RKO (cell line): ENCODE measurements around the gene OR52W1.
A peak's percentile ranks its signal among the peaks of the same experiment; 100 is the strongest.

Experiments used
- DNase-seq: peaks from one replicate; pipeline ENCODE4 v3.0.0-alpha.2; 2016; ENCODE audit warnings: low spot score

Gene OR52W1

GRCh38 chr11:6199174-6199810, at the start of gene OR52W1:
OR52W1 (plus strand) TSS chr11:6199224; CDS start chr11:6199224, 0 bp downstream.
- no peak for DNase-seq

- DNase-seq: no peak
These were observed 47.9 kb upstream of the OR52W1 start for GRCh38 chr11:6151117-6151516.

- DNase-seq: no peak
These were observed 46.9 kb upstream of the OR52W1 start for GRCh38 chr11:6152126-6152525.

GRCh38 chr11:6156628-6157359, 42.2 kb upstream of the OR52W1 start:
- DNase-seq: no peak

GRCh38 chr11:6170226-6170625, 28.8 kb upstream of the OR52W1 start, which contains the start of gene OR52B2:
OR52B2 (minus strand) TSS chr11:6170326; CDS start chr11:6170326, 0 bp downstream.
- DNase-seq: no peak

GRCh38 chr11:6175440-6175839, 23.6 kb upstream of the OR52W1 start:
- DNase-seq: no peak

GRCh38 chr11:6191742-6192141, 7.3 kb upstream of the OR52W1 start:
- peak; percentile 7 for DNase-seq

- DNase-seq: no peak
These were observed 4.9 kb upstream of the OR52W1 start for GRCh38 chr11:6194065-6194581.

- no peak for DNase-seq
These were observed 2.6 kb upstream of the OR52W1 start for GRCh38 chr11:6196396-6196795.

GRCh38 chr11:6197466-6198200, 1.4 kb upstream of the OR52W1 start:
- no peak for DNase-seq

- DNase-seq: no peak
These were observed 2.0 kb downstream of the OR52W1 start for GRCh38 chr11:6200975-6201374.

GRCh38 chr11:6201481-6201880, 2.5 kb downstream of the OR52W1 start:
- DNase-seq: no peak

GRCh38 chr11:6202041-6202440, 3.0 kb downstream of the OR52W1 start:
- no peak for DNase-seq

GRCh38 chr11:6203327-6203726, 4.3 kb downstream of the OR52W1 start:
- DNase-seq: no peak

GRCh38 chr11:6204706-6205105, 5.7 kb downstream of the OR52W1 start:
- no peak for DNase-seq

- no peak for DNase-seq
These were observed 6.3 kb downstream of the OR52W1 start, which contains the start of gene C11orf42 for GRCh38 chr11:6205366-6205765. C11orf42 (plus strand) TSS chr11:6205557; CDS start chr11:6205616, 59 bp downstream.

GRCh38 chr11:6206456-6207180, 7.6 kb downstream of the OR52W1 start:
- DNase-seq: no peak

GRCh38 chr11:6209801-6210200, 10.8 kb downstream of the OR52W1 start:
- no peak for DNase-seq

- DNase-seq: no peak
These were observed 11.4 kb downstream of the OR52W1 start for GRCh38 chr11:6210274-6210955.

GRCh38 chr11:6214530-6214929, 15.5 kb downstream of the OR52W1 start:
- no peak for DNase-seq

- DNase-seq: no peak
These were observed 17.5 kb downstream of the OR52W1 start for GRCh38 chr11:6216501-6216900.
